Liver (tissue), 3 donors: ENCODE measurements around the gene RYR2.

ENCODE experiments used
- FOXA2 ChIP-seq: IDR thresholded peaks from 2 replicates; pipeline ENCODE4 v1.6.1; 2016; ENCODE audit warnings: antibody characterized with exemption
- GABPA ChIP-seq, 2 donors: IDR thresholded peaks in 1 of 2; conservative IDR thresholded peaks in 1 of 2; 2 replicates each; pipeline ENCODE4 v1.6.1; 2016; ENCODE audit warnings: antibody characterized with exemption in 2 of 2, mild to moderate bottlenecking in 1 of 2, moderate library complexity in 1 of 2
- RAD21 ChIP-seq, 2 donors: IDR thresholded peaks; 2 replicates each; pipeline ENCODE4 v1.6.1; 2016; ENCODE audit warnings: antibody characterized with exemption in 2 of 2, mild to moderate bottlenecking in 2 of 2
- TF ChIP-seq, protein P1 (sequence below): fragments of 150-350 bp; IDR thresholded peaks from 2 replicates; pipeline ENCODE4 v1.5.1; 2017; ENCODE audit warnings: improper control_type of control experiment, low read depth, low read length; ENCODE audit not compliant: missing input control
- donor health status: healthy.
- donor health status: healthy.

- no peak for TF ChIP-seq GABPA (IDR thresholded peaks at IDR 0.05 in 1 of 2, conservative IDR thresholded peaks at IDR 0.05 in 1 of 2)
- TF ChIP-seq, protein P1, sequence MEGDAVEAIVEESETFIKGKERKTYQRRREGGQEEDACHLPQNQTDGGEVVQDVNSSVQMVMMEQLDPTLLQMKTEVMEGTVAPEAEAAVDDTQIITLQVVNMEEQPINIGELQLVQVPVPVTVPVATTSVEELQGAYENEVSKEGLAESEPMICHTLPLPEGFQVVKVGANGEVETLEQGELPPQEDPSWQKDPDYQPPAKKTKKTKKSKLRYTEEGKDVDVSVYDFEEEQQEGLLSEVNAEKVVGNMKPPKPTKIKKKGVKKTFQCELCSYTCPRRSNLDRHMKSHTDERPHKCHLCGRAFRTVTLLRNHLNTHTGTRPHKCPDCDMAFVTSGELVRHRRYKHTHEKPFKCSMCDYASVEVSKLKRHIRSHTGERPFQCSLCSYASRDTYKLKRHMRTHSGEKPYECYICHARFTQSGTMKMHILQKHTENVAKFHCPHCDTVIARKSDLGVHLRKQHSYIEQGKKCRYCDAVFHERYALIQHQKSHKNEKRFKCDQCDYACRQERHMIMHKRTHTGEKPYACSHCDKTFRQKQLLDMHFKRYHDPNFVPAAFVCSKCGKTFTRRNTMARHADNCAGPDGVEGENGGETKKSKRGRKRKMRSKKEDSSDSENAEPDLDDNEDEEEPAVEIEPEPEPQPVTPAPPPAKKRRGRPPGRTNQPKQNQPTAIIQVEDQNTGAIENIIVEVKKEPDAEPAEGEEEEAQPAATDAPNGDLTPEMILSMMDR, result no peak
- TF ChIP-seq FOXA2, result no peak
- TF ChIP-seq RAD21 (IDR thresholded peaks at IDR 0.05), result no peak
Measured at GRCh38 chr1:237539055-237539454, 497.1 kb downstream of the RYR2 start.
